Activated CD4-positive, alpha-beta T cell treated with anti-CD3 and anti-CD28 coated beads, Interleukin-2, amount 50 U/mL, for 4 hours (primary cell): ENCODE data around the gene MINAR1.

ENCODE experiments used
- DNase-seq, 2 experiments: peaks; one replicate each; pipeline ENCODE4 v3.0.0-alpha.2; 2020

The MINAR1 gene

DNA sequence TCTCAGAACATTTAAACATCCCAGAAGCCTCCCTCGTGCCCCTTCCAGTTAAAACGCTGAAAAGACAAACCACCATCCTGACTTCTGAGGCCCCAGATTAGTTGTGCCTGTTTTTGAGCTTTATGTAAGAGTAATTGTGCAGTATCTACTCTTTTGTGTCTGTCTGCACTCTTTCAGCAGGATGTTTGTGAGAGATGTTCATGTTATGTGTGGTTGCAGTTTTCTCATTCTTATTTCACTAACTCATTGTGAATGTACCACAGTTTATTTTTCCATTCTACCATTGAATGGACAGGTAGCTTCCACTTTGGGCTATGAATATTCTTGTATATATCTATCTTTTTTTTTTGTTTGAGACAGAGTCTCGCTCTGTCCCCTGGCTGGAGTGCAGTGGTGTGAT, 40.3 kb downstream of the MINAR1 start:
- no peak for DNase-seq

DNA sequence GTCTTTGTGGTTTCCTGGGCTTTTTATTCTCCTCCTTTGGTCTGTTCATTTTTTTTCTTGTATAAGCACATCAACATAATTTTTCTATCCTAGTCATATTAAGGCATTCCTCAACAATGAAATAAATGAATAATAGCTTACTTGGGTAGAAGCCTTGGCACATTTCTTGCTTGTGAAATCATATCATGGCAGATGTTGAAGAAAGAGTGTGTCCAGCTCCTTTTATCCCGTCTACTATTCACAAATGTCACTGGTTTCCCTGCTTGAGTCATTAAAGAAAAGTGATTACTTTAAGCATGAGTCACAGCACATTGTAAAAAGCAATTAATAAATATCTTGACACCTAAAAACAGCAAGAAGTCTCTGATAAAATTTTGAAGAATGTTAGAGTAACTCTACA, 42.1 kb downstream of the MINAR1 start:
- no peak for DNase-seq

DNA sequence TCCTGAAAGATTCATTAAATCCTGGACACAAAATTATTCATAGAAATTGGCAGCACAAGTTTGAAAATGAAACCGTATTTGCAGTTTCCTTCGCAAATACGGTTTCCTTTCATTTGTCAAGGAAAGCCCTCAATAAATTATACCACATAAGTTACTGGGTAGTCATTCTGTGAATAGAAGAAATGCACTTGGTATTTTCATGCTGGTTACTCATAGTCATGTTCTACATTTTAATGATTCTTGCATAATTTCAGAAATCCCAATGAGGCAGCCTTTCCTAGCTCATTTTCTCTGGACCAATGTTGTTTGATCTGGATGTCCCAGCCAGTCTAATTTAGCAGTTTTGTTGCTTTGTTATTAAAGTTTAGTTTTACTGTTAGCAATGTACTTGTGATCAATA, 43.2 kb downstream of the MINAR1 start:
- no peak for DNase-seq

DNA sequence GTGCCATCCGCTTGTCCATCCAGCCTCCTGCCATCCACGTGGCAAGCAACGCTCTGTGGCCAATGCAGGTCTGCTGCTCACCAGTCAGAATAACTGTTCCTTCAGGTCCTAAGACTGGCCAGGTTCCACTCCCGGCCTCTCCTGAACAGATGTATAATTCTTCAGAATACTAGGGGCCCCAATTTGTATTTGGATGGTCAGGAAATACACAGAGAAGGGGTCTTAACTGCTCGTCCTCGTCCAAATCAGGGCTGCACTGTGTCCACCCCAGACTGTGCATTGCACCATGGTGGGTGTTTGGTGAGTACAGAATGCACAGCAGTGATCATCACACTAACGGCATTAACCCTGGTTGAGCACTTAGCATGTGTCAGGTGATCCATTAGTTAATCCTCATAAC, 46.0 kb downstream of the MINAR1 start:
- no peak for DNase-seq

DNA sequence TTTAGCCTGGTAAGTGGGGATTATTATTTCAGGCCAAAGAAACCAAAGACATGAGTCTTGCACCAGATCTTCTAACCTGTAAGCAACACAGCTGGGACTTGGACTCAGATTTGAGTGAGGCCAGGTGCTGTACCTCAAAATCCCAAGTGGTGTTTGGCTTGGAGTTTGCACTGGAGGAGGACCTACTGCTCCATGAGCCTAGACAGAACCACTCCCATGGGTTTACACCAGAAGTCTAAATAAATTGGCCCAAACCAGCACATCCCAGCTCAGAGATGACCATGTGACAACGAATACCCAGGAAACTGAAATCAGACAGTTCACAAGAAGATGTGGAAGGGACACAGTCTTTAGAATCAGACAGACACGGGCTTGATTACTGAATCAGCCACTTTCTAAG, 47.5 kb downstream of the MINAR1 start:
- no peak for DNase-seq

DNA sequence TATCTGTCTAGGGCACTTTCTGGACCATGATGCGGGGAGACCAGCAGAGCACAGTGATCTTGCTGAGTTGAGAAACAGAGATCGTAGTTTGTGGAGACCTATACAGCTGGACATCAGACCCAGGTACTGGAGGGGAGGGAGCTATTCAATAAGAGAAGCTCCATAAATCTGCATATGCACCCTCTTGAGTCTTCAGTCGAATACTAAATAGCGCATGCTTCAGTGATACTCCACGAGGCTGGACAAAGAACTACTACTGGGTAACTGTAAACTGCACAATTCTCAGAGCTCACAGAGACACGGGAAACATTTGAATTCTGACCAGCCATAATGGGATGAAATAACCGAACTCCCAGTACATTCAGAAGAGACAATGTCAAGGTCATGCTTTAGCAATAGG, 49.7 kb downstream of the MINAR1 start:
- no peak for DNase-seq
